Hepatocyte (in vitro differentiated cells): ENCODE measurements around the gene CLCF1. TPM values are rescaled to one million over a fixed set of nuclear protein-coding genes. Genes with fewer than 3 reads are reported as not detected.

Source experiments
- DNase-seq: peaks from one replicate; pipeline ENCODE4 v3.0.0-alpha.2; 2016; ENCODE audit warnings: low spot score
- H2AFZ ChIP-seq: fragments of 200-600 bp; sonication (generic); 2 replicates; pipeline ENCODE4 v1.6.0; 2016; ENCODE audit warnings: antibody characterized with exemption, mild to moderate bottlenecking
- H3K27ac ChIP-seq: fragments of 200-600 bp; sonication (generic); 2 replicates; pipeline ENCODE4 v1.5.1; 2016; ENCODE audit warnings: mild to moderate bottlenecking
- H3K27me3 ChIP-seq: fragments of 200-600 bp; sonication (generic); 2 replicates; pipeline ENCODE4 v1.6.1; 2016
- H3K36me3 ChIP-seq: fragments of 200-600 bp; sonication (generic); replicated peaks from 2 replicates; pipeline ENCODE4 v1.5.1; 2016; ENCODE audit warnings: low read depth; ENCODE audit not compliant: insufficient read depth
- H3K4me1 ChIP-seq: fragments of 200-600 bp; sonication (generic); 2 replicates; pipeline ENCODE4 v1.5.1; 2016; ENCODE audit warnings: mild to moderate bottlenecking, moderate library complexity; ENCODE audit not compliant: insufficient read depth
- H3K4me2 ChIP-seq: fragments of 200-600 bp; sonication (generic); 2 replicates; pipeline ENCODE4 v1.6.0; 2016
- H3K4me3 ChIP-seq: fragments of 200-600 bp; sonication (generic); 2 replicates; pipeline ENCODE4 v1.5.1; 2016; ENCODE audit warnings: mild to moderate bottlenecking
- H3K79me2 ChIP-seq: fragments of 200-600 bp; sonication (generic); 2 replicates; pipeline ENCODE4 v1.6.0; 2017; ENCODE audit warnings: mild to moderate bottlenecking
- H3K9me2 ChIP-seq: fragments of 200-600 bp; sonication (generic); replicated peaks from 2 replicates; pipeline ENCODE4 v1.6.0; 2017; ENCODE audit warnings: mild to moderate bottlenecking; ENCODE audit not compliant: insufficient read depth
- H3K9me3 ChIP-seq: fragments of 200-600 bp; sonication (generic); 2 replicates; pipeline ENCODE4 v1.5.1; 2016; ENCODE audit warnings: low read depth, mild to moderate bottlenecking
- H4K20me1 ChIP-seq: fragments of 200-600 bp; sonication (generic); 2 replicates; pipeline ENCODE4 v1.6.0; 2016; ENCODE audit warnings: mild to moderate bottlenecking; ENCODE audit not compliant: insufficient read depth, poor library complexity, severe bottlenecking
- CTCF ChIP-seq: fragments of 200-600 bp; sonication (generic); IDR thresholded peaks from 2 replicates; pipeline ENCODE4 v1.5.1; 2016; ENCODE audit warnings: antibody characterized with exemption, mild to moderate bottlenecking; ENCODE audit not compliant: poor library complexity
- EZH2 ChIP-seq: fragments of 200-600 bp; sonication (generic); IDR thresholded peaks from 2 replicates; pipeline ENCODE4 v1.6.1; 2016; ENCODE audit warnings: antibody characterized with exemption, mild to moderate bottlenecking, borderline replicate concordance
- EZH2phosphoT487 ChIP-seq: fragments of 200-600 bp; sonication (generic); IDR thresholded peaks from one replicate; pipeline ENCODE4 v1.6.1; 2018; ENCODE audit warnings: antibody characterized with exemption, mild to moderate bottlenecking, low read depth, moderate library complexity; ENCODE audit not compliant: unreplicated experiment, severe bottlenecking
- WGBS: methylation state at CpG from one replicate; pipeline ENCODE4 v1.1.6; 2016; ENCODE audit warnings: low lambda C conversion rate; ENCODE audit errors: missing lambda C conversion rate; 5-methylcytosine and 5-hydroxymethylcytosine counted together
- polyA plus RNA-seq: library from polyadenylated mRNA; unstranded; fragments of >200 nt; fragmentation: Nextera tagmentation; extraction: Ambion mirVana; gene quantifications from 2 replicates; pipeline ENCODE4 v1.2.1, GENCODE V29; 2016
- total RNA-seq: library from RNA; depleted of rRNA; stranded (reverse); fragments of >200 nt; gene quantifications from 2 replicates; pipeline ENCODE4 v1.2.3, GENCODE V29; 2014

The CLCF1 gene
- total and polyA plus RNA-seq, 2 experiments from 2014 or later: 9.4 to 13.2 TPM

- H3K9me2 ChIP-seq: no peaks in the 10 kb centered on the region
- no peak overlapping the region for H3K27ac ChIP-seq
- no peaks in the 10 kb centered on the region for H3K27me3 ChIP-seq
- no peak overlapping the region for H2AFZ ChIP-seq
- 93% methylated on average over 26 of the region's 26 CpGs for WGBS
- H3K4me2 ChIP-seq: no peak overlapping the region
- H3K4me3 ChIP-seq: no peak overlapping the region
- peaks cover 14% of the 10 kb centered on the region for H3K4me1 ChIP-seq
- DNase-seq: no peak
- TF ChIP-seq EZH2: no peak
- no peak for TF ChIP-seq CTCF
- no peak for TF ChIP-seq EZH2phosphoT487
- H3K9me3 ChIP-seq: no peaks in the 10 kb centered on the region
- H3K79me2 ChIP-seq: no peaks in the 10 kb centered on the region
- no peaks in the 10 kb centered on the region for H3K36me3 ChIP-seq
- H4K20me1 ChIP-seq: no peaks in the 10 kb centered on the region
These were observed 45.3 kb upstream of the CLCF1 start for GRCh38 chr11:67418476-67419281.

GRCh38 chr11:67417425-67417824, 44.0 kb upstream of the CLCF1 start:
- TF ChIP-seq EZH2phosphoT487: no peak
- TF ChIP-seq EZH2: no peak
- no peak for TF ChIP-seq CTCF
- Histone ChIP-seq H3K27ac (no peak overlapping the region), H3K4me2 (no peak overlapping the region), H3K36me3 (no peaks in the 10 kb centered on the region), H3K79me2 (no peaks in the 10 kb centered on the region), H3K9me3 (no peaks in the 10 kb centered on the region), H3K27me3 (no peaks in the 10 kb centered on the region), H4K20me1 (no peaks in the 10 kb centered on the region), H2AFZ (no peak overlapping the region), H3K4me3 (no peak overlapping the region), H3K4me1 (peaks cover 14% of the 10 kb centered on the region), H3K9me2 (no peaks in the 10 kb centered on the region)
- no peak for DNase-seq
- 86% methylated on average over 12 of the region's 12 CpGs for WGBS

GRCh38 chr11:67416416-67417335, 43.3 kb upstream of the CLCF1 start:
- Histone ChIP-seq H3K9me2 (no peaks in the 10 kb centered on the region), H3K9me3 (no peaks in the 10 kb centered on the region), H4K20me1 (no peaks in the 10 kb centered on the region), H3K4me2 (no peak overlapping the region), H3K79me2 (no peaks in the 10 kb centered on the region), H2AFZ (no peak overlapping the region), H3K27ac (no peak overlapping the region), H3K4me1 (peaks cover 14% of the 10 kb centered on the region), H3K27me3 (no peaks in the 10 kb centered on the region), H3K36me3 (no peaks in the 10 kb centered on the region), H3K4me3 (no peak overlapping the region)
- no peak for TF ChIP-seq EZH2
- TF ChIP-seq CTCF: no peak
- no peak for TF ChIP-seq EZH2phosphoT487
- 81% methylated on average over 21 of the region's 21 CpGs for WGBS
- peak; percentile 49 for DNase-seq
